Measurements from ENCODE around the gene HIVEP2.

HIVEP2 gene

DNA sequence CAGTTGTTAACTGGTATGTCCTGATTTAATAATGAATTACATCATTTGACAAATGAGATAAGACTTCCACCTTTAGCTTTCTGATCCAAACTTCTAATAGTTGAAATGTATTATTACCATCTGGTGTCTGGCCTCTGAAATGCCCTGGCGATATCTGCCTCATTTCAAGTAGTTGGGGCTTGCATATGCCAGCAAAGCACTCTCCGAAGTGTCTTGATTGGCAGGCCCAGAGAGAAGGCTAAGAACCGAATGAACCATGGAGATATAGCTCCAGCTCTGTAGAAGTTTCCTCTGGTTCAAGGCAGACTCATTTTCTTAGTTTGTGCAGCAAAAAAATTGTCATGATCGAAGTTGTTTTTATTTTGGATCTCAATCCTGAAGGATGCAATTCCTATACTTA is 13.4 kb upstream of the HIVEP2 start:
- Histone ChIP-seq H3K4me3 (ENCODE audit: low read length) (no peak overlapping the region), H3K27me3 (ENCODE audit: insufficient read depth, low read length) (no peaks in the 10 kb centered on the region), H3K9me3 (ENCODE audit: insufficient read depth, low read depth, low read length) (no peaks in the 10 kb centered on the region), H3K9ac (ENCODE audit: low read depth, low read length) (no peak overlapping the region), H3K27ac (ENCODE audit: low read length) (no peak overlapping the region), H3K36me3 (ENCODE audit: insufficient read depth, low read depth, low read length) (no peaks in the 10 kb centered on the region), H3K4me1 (ENCODE audit: insufficient read depth, low read length) (no peaks in the 10 kb centered on the region)

DNA sequence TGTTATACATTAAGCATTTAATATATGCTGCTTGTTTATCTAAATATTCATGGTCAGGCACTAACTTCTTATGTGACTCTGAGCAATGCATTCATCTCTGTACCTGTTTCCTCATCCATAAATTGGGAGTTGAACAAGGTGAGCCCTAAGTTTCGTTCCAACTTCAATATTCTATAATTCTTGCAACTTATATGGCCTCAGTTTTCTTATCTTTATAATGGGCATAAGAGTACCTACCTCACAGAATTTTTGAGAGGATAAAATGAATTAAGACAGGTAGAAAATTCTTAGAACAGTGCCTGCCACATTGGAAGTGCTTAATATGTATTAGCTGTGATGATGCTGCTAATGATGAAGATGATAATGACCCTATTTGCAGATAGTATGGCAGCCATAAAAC is 11.8 kb upstream of the HIVEP2 start:
- Histone ChIP-seq H3K9me3 (ENCODE audit: insufficient read depth, low read depth, low read length) (no peaks in the 10 kb centered on the region), H3K36me3 (ENCODE audit: insufficient read depth, low read depth, low read length) (no peaks in the 10 kb centered on the region), H3K27me3 (ENCODE audit: insufficient read depth, low read length) (0 out of 2 replicates have a peak, but pooled peaks cover 4% of the 10 kb centered on the region), H3K4me1 (ENCODE audit: insufficient read depth, low read length) (0 out of 2 replicates have a peak, but pooled peaks cover 5% of the 10 kb centered on the region), H3K4me3 (ENCODE audit: low read length) (no peak overlapping the region), H3K9ac (ENCODE audit: low read depth, low read length) (no peak overlapping the region), H3K27ac (ENCODE audit: low read length) (no peak overlapping the region)

DNA sequence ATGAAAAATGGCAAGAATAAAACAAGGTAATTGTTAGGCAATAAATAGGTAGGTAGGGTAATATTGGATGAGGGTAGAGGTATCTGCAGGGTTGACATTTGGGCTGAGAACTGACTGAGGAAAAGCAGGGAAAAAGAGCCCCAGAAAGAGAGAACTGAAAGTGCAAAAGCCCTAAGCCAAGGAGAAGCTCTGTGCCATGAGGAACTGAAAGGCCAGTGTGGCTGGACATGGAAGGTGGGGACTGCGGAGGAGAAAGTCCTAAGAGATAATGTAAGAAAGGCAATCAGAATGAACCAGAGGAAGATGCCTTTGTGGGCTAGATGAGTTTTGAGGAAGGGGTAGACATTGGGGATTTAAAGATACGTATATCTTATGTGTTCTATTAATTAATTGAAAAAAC is 9.9 kb upstream of the HIVEP2 start:
- H3K27ac ChIP-seq (ENCODE audit: low read length), result no peak overlapping the region

DNA sequence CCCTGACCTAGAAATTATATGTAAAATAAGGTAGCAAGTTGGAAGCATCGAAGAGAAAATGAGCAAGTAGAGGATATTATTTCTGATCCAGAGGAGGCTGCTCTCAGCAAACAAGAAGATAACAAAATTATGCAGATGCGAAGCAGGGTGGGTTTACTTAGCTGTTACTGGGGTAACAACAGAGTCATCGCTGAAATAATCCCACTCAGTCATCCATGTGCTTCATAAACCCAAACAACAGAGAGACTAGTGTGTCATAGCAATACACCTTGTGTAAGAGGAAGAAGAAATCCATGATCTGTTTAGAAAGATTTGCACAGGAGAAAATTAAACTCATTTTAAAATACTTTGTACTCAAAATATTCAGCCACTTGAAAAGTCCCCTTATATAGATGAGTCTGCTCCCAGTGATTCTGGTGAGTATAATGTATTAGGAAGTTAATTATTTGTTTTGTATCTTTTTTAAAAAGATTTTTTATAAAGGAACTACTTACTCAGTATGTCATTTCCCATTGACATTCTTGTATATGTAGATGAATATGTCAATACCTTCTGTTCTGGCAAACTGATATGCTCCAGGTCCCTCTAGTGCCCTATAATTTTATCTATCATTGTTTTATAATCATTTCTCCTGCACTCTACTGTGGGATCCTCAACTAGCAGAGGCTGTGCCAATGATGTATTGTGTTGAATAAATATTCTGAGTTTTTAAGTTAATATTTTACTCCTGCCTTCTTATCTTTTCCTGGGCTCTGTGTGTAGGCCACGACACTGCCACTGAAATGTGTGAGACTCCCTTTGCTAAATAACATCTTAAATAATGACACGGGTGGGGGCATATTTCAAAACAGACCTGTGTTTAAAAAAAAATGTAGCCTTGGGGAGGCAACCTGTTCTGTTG is 8.6 kb upstream of the HIVEP2 start:
- H3K4me1 ChIP-seq (ENCODE audit: insufficient read depth, low read length), result 0 out of 2 replicates have a peak, but pooled peaks cover 5% of the 10 kb centered on the region

More for the DNA sequence above, 9.9 kb upstream of the HIVEP2 start:
- no peak overlapping the region for H3K9ac ChIP-seq (ENCODE audit: low read depth, low read length)
- peaks cover 4% of the 10 kb centered on the region; the same call in 1 of the 2 replicates for H3K27me3 ChIP-seq (ENCODE audit: insufficient read depth, low read length)
- H3K4me1 ChIP-seq (ENCODE audit: insufficient read depth, low read length), result 0 out of 2 replicates have a peak, but pooled peaks cover 5% of the 10 kb centered on the region
- H3K36me3 ChIP-seq (ENCODE audit: insufficient read depth, low read depth, low read length), result no peaks in the 10 kb centered on the region
- no peak overlapping the region for H3K4me3 ChIP-seq (ENCODE audit: low read length)
- no peaks in the 10 kb centered on the region for H3K9me3 ChIP-seq (ENCODE audit: insufficient read depth, low read depth, low read length)

DNA sequence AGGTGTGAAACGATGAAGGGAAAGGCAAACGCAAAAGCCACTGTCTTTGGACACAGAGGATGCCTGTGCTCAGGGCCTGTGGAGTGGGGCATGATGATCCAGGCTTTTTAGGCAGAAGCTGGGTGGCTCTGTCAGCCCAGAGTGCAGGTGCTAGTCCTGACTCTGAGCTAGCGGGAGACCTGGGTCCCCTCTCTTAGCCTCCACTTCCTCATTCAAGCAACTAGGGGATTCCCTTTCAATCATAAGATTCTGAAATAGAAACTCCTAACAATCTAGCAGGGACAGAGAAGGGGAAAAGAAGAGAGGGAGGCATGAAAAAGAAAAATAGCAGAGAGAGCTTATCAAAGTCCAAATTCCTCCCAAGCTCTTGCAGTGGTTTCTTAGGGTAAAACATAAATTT is 7.6 kb upstream of the HIVEP2 start:
- H3K9ac ChIP-seq (ENCODE audit: low read depth, low read length), result no peak overlapping the region
- H3K9me3 ChIP-seq (ENCODE audit: insufficient read depth, low read depth, low read length), result no peaks in the 10 kb centered on the region
- H3K27me3 ChIP-seq (ENCODE audit: insufficient read depth, low read length), result peaks cover 22% of the 10 kb centered on the region
- peaks cover 9% of the 10 kb centered on the region; the same call in 1 of the 2 replicates for H3K4me1 ChIP-seq (ENCODE audit: insufficient read depth, low read length)
- no peak overlapping the region for H3K27ac ChIP-seq (ENCODE audit: low read length)
- no peak overlapping the region for H3K4me3 ChIP-seq (ENCODE audit: low read length)
- H3K36me3 ChIP-seq (ENCODE audit: insufficient read depth, low read depth, low read length), result no peaks in the 10 kb centered on the region

More for the DNA sequence above, 8.6 kb upstream of the HIVEP2 start:
- Histone ChIP-seq H3K27me3 (ENCODE audit: insufficient read depth, low read length) (peaks cover 12% of the 10 kb centered on the region), H3K4me3 (ENCODE audit: low read length) (no peak overlapping the region), H3K9ac (ENCODE audit: low read depth, low read length) (no peak overlapping the region), H3K27ac (ENCODE audit: low read length) (no peak overlapping the region), H3K9me3 (ENCODE audit: insufficient read depth, low read depth, low read length) (no peaks in the 10 kb centered on the region), H3K36me3 (ENCODE audit: insufficient read depth, low read depth, low read length) (no peaks in the 10 kb centered on the region)

DNA sequence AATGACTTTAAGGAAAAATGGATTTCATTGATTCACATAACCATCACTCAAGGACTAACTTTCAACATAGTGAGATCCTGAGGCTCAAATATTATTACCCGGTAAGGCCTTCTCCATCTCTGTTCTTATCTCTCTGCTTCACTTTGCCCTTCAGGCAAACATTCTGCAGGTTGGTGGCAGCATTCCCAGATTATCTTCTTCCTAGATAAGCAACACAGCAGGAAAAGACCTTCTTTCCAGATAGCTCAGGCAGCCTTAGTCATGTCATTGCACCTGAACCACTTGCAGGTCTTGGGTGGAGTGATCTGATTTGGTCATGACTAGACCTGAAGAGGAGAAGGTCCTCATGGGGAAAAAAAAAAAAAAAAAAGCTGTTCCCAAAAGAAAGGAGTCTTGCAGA is 5.3 kb upstream of the HIVEP2 start:
- Histone ChIP-seq H3K9me3 (ENCODE audit: insufficient read depth, low read depth, low read length) (no peaks in the 10 kb centered on the region), H3K4me1 (ENCODE audit: insufficient read depth, low read length) (peaks cover 9% of the 10 kb centered on the region; the same call in 1 of the 2 replicates), H3K9ac (ENCODE audit: low read depth, low read length) (no peak overlapping the region), H3K27me3 (ENCODE audit: insufficient read depth, low read length) (peaks cover 28% of the 10 kb centered on the region), H3K27ac (ENCODE audit: low read length) (no peak overlapping the region), H3K4me3 (ENCODE audit: low read length) (no peak overlapping the region), H3K36me3 (ENCODE audit: insufficient read depth, low read depth, low read length) (no peaks in the 10 kb centered on the region)

DNA sequence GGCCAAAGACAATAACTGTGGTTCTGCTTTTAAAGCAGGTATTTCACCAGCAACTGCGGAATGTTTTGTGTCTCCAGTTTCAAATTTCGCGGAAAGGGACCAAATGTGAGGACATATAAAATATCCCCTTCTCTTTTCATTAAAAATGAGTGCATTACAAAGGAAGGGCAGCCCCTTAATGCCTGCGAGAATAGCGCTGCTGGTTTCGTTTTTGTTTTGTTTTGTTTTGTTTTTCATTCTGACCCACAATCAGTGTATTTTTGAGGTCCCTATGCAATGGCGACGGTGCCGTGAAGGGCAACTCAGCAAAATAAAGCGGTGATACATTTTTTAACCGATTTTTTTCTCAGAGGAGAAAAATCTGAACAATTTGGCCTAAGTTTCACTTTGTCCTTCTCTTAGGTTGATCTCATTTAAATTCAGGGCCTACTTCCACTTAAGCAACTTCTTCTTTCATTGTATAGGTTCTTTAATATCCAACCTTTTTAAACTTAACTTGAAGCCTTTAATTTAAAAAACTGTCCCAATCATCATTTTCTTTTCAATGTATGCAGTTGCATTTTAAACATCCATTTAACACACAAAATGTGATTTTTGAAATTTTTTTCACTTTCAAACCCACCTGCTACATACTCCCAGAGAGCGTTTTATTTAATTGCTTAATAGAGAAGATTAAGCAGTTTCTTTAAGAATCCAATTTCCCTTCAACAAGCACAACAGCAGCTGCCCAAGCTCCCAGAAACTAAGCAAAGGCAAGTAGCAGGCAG is 2.9 kb upstream of the HIVEP2 start:
- H3K4me3 ChIP-seq (ENCODE audit: low read length), result peak overlapping the region; percentile 92
- H3K27me3 ChIP-seq (ENCODE audit: insufficient read depth, low read length), result peaks cover 41% of the 10 kb centered on the region
- H3K4me1 ChIP-seq (ENCODE audit: insufficient read depth, low read length), result peaks cover 9% of the 10 kb centered on the region; the same call in 1 of the 2 replicates
- H3K9ac ChIP-seq (ENCODE audit: low read depth, low read length), result peak overlapping the region; percentile 76
- H3K9me3 ChIP-seq (ENCODE audit: insufficient read depth, low read depth, low read length), result no peaks in the 10 kb centered on the region
- H3K36me3 ChIP-seq (ENCODE audit: insufficient read depth, low read depth, low read length), result no peaks in the 10 kb centered on the region
- no peak overlapping the region for H3K27ac ChIP-seq (ENCODE audit: low read length)

DNA sequence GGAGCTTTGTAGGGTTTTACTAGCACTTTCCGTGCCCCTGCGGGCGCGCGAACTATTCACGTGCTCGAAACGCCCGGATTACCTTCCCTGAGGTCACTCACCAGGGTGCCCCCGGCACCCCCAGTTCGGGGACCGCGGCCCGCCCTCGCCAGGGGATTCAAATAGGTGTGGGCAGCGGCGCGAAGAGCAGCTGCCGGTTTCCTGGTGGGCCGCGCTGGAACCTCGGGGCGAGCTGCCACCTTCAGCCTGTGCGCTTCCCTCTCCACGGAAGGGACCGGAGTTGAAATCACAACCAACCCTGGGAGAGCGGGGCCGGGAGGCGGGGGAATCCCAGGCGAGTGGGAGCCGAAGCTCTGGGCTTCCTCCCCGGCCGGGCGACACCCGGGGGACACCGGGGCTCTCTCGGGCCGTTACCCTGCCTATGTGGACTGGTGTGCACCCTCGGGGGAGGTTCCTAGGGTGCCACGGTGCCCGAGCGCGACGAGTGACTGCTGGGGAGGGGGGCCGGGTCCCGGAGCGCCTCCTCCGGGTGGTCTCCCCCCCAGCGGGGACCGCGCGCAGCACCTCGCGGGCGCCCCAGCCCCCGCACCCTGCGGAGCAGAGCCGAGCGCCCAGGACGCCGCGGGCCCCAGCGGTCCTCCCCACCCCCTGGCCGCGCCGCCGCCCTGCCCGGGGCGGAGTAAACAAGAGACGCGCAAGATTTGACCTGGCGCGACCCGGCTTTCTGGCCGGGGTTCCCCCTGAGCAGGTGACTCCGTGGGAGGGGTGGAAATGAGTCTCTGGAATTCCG is 2.1 kb upstream of the HIVEP2 start:
- H3K9me3 ChIP-seq (ENCODE audit: insufficient read depth, low read depth, low read length), result no peaks in the 10 kb centered on the region
- H3K4me3 ChIP-seq (ENCODE audit: low read length), result peak overlapping the region; percentile 92
- peak overlapping the region; percentile 76 for H3K9ac ChIP-seq (ENCODE audit: low read depth, low read length)
- H3K4me1 ChIP-seq (ENCODE audit: insufficient read depth, low read length), result peaks cover 5% of the 10 kb centered on the region; the same call in 1 of the 2 replicates
- H3K27me3 ChIP-seq (ENCODE audit: insufficient read depth, low read length), result peaks cover 40% of the 10 kb centered on the region
- H3K27ac ChIP-seq (ENCODE audit: low read length), result no peak overlapping the region
- H3K36me3 ChIP-seq (ENCODE audit: insufficient read depth, low read depth, low read length), result no peaks in the 10 kb centered on the region

DNA sequence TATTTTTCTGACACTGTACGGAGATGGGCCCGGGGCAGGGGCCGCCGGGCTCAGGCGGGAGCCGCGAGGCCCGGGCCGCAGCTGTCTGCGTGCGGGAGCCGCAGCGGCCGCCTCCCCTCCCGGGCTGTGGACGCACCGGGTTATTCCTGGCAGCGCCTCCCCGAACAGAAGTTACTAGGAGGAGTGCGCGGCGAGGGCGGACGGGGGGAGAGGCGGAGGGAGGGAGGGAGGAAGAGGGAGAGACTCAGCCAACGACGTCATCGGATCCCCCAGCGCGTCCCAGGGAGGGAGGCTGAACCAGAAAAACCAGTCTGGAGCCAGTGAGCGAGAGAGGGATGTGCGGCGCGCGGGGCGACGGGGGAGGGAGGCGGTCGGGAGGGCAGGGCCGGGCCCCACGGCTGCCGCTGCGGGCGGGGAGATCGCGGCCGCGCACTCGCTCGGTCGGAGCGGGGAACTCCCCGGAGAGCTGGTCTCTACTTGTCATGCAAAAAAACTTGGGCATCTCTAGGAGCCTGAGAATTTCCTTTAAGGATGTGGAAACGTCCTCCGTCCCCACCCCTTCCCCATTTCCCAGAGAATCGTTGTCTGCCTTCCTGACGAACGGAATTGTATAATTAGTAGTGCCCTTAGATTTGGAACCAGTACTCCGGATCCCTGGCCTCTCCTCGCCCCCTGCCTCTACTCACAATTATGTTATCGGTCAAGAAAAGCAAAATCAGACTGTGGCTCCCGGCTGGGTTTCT is 1.4 kb upstream of the HIVEP2 start:
- Histone ChIP-seq H3K36me3 (ENCODE audit: insufficient read depth, low read depth, low read length) (no peaks in the 10 kb centered on the region), H3K27ac (ENCODE audit: low read length) (no peak overlapping the region), H3K4me3 (ENCODE audit: low read length) (peak overlapping the region; percentile 92), H3K9me3 (ENCODE audit: insufficient read depth, low read depth, low read length) (no peaks in the 10 kb centered on the region), H3K27me3 (ENCODE audit: insufficient read depth, low read length) (peaks cover 38% of the 10 kb centered on the region), H3K4me1 (ENCODE audit: insufficient read depth, low read length) (peaks cover 4% of the 10 kb centered on the region; the same call in 1 of the 2 replicates), H3K9ac (ENCODE audit: low read depth, low read length) (peak overlapping the region; percentile 76)

DNA sequence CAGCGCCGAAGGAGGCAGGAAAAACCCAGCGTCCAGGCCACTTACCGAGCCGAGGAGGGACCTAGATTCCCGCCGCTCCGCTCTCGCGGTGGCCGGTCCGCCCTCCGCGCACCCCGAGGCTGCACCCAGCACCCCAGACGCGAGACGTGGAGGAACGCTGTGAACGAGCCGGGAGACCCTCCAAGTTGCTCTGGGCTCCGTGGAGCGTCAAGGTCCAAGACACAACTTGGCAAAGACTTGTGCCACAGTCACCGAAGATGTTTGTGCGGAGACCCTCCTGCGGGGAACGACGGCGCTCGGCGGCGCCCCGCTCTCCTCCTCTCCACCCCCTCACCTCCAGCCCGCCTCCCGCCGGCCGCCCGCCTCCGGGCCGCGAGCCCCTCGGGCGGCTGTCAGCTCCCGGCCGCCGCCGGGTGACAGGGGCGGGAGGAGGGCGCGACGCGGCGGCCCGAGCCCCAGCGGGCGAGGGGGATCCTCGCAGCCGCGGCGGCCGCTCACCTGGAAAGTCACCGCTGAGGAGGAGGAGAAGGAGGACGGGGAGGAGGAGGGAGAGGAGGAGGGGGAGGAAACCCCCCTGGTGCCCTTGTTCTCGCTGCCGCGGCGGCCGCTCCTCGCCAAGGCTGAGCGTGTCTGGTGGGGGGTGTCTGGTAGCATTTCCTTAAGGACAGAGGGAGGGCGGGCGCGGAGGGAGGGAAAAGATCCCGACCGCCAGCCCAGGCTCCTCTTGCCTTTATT is 637 bp upstream of the HIVEP2 start:
- Histone ChIP-seq H3K4me1 (ENCODE audit: insufficient read depth, low read length) (peaks cover 4% of the 10 kb centered on the region), H3K9me3 (ENCODE audit: insufficient read depth, low read depth, low read length) (no peaks in the 10 kb centered on the region), H3K27me3 (ENCODE audit: insufficient read depth, low read length) (peaks cover 38% of the 10 kb centered on the region), H3K36me3 (ENCODE audit: insufficient read depth, low read depth, low read length) (no peaks in the 10 kb centered on the region), H3K27ac (ENCODE audit: low read length) (no peak overlapping the region), H3K9ac (ENCODE audit: low read depth, low read length) (peak overlapping the region; percentile 76; the same call in 1 of the 2 replicates), H3K4me3 (ENCODE audit: low read length) (peak overlapping the region; percentile 92)

Data from iPS-20b (cell line).